GM06990 (cell line): ENCODE results near the gene PRELID1.

Experiments
- DNase-seq: peaks from one replicate; pipeline ENCODE4 v3.0.0-alpha.2; 2011; ENCODE audit not compliant: insufficient read length; ENCODE audit errors: extremely low read depth
- H3K27me3 ChIP-seq: replicated peaks from 2 replicates; pipeline ENCODE4 v1.6.0; 2011; ENCODE audit warnings: low read length; ENCODE audit not compliant: control insufficient read depth, insufficient read depth
- H3K36me3 ChIP-seq: 2 replicates; pipeline ENCODE4 v1.5.1; 2011; ENCODE audit warnings: low read length; ENCODE audit not compliant: control insufficient read depth, insufficient read depth
- H3K4me3 ChIP-seq: replicated peaks from 2 replicates; pipeline ENCODE4 v1.5.1; 2011; ENCODE audit warnings: low read depth, mild to moderate bottlenecking, control low read depth, low read length
- TF ChIP-seq, protein P1 (sequence below): IDR thresholded peaks from 2 replicates; pipeline ENCODE4 v1.5.1; 2011; ENCODE audit warnings: low read length, control low read depth, mild to moderate bottlenecking, inconsistent platforms; ENCODE audit not compliant: insufficient read depth, poor library complexity, severe bottlenecking

Gene PRELID1

DNA sequence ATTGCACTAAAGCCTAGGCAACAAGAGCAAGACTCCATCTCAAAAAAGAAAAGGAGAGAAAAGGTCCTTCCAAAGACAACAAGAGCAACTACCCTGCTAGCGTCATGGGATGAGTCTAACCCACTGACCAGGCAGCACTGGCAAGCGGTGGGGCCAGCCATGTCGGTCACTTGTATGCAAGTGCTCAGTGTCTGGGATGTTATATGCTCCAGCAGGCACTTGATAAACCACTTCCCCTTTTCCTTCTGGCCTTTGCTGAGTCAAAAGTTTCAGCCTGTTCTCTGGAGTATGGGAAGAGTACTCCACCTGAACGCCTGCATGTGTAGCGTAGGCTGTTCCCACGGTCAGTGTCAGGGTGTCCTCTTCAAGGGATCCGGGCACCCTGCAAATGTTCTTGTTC, 17.3 kb downstream of the PRELID1 start:
- TF ChIP-seq, protein P1, sequence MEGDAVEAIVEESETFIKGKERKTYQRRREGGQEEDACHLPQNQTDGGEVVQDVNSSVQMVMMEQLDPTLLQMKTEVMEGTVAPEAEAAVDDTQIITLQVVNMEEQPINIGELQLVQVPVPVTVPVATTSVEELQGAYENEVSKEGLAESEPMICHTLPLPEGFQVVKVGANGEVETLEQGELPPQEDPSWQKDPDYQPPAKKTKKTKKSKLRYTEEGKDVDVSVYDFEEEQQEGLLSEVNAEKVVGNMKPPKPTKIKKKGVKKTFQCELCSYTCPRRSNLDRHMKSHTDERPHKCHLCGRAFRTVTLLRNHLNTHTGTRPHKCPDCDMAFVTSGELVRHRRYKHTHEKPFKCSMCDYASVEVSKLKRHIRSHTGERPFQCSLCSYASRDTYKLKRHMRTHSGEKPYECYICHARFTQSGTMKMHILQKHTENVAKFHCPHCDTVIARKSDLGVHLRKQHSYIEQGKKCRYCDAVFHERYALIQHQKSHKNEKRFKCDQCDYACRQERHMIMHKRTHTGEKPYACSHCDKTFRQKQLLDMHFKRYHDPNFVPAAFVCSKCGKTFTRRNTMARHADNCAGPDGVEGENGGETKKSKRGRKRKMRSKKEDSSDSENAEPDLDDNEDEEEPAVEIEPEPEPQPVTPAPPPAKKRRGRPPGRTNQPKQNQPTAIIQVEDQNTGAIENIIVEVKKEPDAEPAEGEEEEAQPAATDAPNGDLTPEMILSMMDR, result no peak
- H3K36me3 ChIP-seq, result peaks cover 4% of the 10 kb centered on the region
- DNase-seq, result no peak
- H3K27me3 ChIP-seq, result no peaks in the 10 kb centered on the region
- no peak overlapping the region for H3K4me3 ChIP-seq

DNA sequence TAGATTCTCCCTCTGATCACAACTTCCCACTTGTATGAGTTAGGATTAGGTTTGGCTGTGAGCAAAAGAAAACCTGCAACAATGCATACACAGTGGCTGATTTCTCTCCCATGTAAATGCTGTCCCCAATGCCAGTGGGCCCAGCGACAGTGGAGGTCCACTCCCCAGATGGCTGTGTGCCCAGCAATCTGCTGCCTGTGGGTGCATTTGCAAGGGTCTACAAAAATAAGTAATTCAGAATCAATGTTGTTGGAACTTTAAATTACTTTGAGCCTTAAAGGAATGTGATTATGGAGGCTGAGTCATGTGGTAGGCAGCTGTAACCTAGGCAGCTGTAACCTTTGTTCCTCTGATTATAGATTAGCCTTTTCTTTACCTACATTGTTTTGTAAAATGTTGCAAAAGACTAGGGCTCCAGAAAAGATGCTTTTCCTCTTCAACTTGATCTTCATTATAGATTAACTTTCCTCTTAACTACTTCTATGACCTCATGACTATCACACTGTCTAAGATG, 22.3 kb downstream of the PRELID1 start:
- H3K27me3 ChIP-seq, result no peaks in the 10 kb centered on the region
- H3K4me3 ChIP-seq, result no peak overlapping the region
- TF ChIP-seq, protein P1, result no peak
- peaks cover 13% of the 10 kb centered on the region for H3K36me3 ChIP-seq
- DNase-seq, result no peak

DNA sequence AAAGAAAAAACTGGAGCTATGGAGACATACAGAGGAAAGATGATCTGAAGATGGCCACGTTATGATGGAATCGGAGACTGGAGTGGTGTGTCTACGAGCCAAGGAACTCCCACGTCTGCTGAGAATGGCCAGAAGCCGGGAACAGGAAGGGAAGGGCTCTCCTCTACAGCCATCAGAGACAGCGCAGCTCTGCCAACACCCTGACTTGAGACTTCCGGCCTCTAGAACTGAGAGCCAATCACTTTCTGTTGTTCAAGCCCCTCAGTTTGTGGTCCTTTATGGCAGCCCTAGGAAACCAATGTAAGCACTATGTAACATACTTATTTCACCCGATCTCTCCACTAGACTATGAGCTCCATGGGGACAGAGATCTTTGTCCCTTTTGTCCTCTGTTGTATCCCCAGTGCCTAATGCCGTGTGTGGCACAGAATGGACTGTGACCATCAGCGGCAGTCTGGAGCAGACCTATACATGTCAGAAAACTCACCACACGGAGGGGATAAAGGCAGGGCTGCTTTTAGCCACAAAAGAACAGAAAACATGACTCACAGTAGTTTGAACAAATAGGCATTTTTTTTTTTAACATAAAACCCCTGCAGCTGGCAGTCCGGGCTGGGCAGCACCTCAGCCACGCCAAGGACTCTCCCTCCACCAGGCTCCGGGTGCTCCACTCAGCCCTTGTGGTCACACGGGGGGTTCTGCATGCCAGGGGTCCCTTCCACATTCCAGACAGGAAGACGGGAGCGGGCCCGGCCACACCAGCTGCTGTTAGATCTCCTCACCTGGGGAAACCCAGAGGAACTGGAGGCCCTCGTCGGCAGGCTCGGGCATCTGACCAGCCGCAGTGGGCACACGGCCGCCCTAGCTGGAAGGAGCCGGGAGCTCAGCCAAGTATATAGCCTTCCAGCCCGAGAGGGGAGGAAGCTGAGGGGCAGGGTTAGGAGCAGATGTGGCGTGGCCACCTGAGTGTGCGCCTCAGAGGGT, 24.2 kb downstream of the PRELID1 start:
- Histone ChIP-seq H3K27me3 (no peaks in the 10 kb centered on the region), H3K4me3 (no peak overlapping the region), H3K36me3 (peaks cover 22% of the 10 kb centered on the region)
- no peak for DNase-seq
- TF ChIP-seq, protein P1, result no peak

DNA sequence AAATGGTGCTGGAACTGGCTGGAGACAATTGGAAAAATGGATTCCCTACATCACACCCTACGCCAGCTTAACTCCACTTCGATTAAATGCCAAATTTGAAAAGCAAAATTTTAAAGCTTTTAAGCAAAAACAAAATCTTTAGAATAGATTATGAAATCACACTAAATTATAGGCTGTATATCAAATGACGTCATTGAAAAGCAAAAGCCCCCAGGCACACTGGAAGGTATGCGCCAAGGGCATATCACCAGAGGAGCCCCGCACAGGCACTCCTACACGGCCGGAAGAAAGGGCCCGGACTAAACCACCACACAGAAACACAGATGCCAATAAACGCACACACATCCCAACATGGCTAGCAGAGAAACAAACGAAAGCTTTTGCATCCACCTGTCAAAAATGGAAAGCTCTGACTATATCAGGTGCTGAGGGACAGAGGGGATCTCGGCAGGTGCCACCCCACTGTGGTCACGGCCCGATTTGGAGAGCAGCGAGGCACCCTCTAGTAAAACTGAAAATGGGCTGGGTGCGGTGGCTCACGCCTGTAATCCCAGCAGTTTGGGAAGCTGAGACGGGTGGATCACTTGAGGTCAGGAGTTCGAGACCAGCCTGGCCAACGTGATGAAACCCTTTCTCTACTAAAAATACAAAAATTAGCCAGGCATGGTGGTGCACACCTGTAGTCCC, 25.1 kb downstream of the PRELID1 start:
- Histone ChIP-seq H3K27me3 (no peaks in the 10 kb centered on the region), H3K36me3 (peaks cover 26% of the 10 kb centered on the region), H3K4me3 (no peak overlapping the region)
- TF ChIP-seq, protein P1, result no peak
- no peak for DNase-seq

DNA sequence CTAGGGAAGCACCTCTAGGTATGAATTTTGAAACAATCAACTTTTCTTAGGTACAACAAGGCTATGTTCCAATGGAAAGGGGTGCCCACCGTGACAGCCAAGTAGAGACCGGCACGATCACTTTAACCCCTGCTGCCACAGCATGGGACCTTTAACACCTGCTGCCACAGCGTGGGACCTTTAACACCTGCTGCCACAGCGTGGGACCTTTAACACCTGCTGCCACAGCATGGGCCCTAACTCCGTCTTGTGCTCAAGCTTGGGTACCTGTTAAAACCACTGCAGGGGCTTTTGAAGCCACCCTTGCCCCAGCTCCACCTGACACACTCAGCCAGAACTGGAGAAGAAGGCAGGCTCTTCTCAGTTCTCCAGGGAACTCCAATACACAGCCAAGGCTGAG, 26.3 kb downstream of the PRELID1 start:
- Histone ChIP-seq H3K27me3 (no peaks in the 10 kb centered on the region), H3K36me3 (peaks cover 38% of the 10 kb centered on the region), H3K4me3 (no peak overlapping the region)
- TF ChIP-seq, protein P1, result no peak
- no peak for DNase-seq
